ENCODE data around the gene GABRB1.

DNA sequence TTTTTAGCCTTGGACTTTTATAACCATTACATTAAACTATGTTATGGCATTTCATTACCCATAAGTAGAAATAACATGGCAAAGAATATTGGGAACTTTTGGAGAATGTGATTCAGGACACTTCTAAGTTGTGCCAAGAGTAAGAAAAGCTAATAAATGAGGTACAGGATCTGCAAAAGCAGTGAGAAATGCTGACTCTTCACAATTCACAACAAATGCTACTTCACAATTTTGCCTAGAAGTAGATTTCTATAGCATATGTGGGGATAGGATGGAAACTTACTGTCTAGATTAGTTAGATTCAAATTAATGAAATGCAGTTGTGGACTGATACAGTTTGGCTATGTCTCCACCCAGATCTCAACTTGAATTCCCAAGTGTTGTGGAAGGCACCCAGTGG lies 258.4 kb downstream of the GABRB1 start:
- TF ChIP-seq, protein P1, sequence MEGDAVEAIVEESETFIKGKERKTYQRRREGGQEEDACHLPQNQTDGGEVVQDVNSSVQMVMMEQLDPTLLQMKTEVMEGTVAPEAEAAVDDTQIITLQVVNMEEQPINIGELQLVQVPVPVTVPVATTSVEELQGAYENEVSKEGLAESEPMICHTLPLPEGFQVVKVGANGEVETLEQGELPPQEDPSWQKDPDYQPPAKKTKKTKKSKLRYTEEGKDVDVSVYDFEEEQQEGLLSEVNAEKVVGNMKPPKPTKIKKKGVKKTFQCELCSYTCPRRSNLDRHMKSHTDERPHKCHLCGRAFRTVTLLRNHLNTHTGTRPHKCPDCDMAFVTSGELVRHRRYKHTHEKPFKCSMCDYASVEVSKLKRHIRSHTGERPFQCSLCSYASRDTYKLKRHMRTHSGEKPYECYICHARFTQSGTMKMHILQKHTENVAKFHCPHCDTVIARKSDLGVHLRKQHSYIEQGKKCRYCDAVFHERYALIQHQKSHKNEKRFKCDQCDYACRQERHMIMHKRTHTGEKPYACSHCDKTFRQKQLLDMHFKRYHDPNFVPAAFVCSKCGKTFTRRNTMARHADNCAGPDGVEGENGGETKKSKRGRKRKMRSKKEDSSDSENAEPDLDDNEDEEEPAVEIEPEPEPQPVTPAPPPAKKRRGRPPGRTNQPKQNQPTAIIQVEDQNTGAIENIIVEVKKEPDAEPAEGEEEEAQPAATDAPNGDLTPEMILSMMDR (IDR thresholded peaks at IDR 0.05) = no peak
- TF ChIP-seq POLR2A (IDR thresholded peaks at IDR 0.05) = no peak

Data from thyroid gland (tissue), 4 donors.